Gastroesophageal sphincter (tissue), 4 donors: ENCODE data around the gene SESN3. TPM values are rescaled to one million over a fixed set of nuclear protein-coding genes. Genes with fewer than 3 reads are reported as not detected.

Experiments
- ATAC-seq: fragments of 150-250 bp; one replicate; pipeline ENCODE4 v1.9.1; 2016; ENCODE audit warnings: mild to moderate bottlenecking, moderate library complexity
- H3K27ac ChIP-seq, 4 donors: fragments of 200-600 bp; sonication (generic) in 3 of 4; 1 replicate in 3 of 4; 2 replicates in 1 of 4; pipeline ENCODE4 v1.5.1; 2016 to 2019
- H3K27me3 ChIP-seq: fragments of 200-600 bp; sonication (generic); one replicate; pipeline ENCODE4 v1.5.1; 2019
- H3K36me3 ChIP-seq, 2 donors: fragments of 200-600 bp; sonication (generic); one replicate each; pipeline ENCODE4 v1.5.1; 2019; ENCODE audit warnings: control low read depth in 1 of 2
- H3K4me1 ChIP-seq, 3 donors: fragments of 200-600 bp; sonication (generic); 1 replicate in 2 of 3; 2 replicates in 1 of 3; pipeline ENCODE4 v1.5.1; 2016 to 2019; ENCODE audit warnings: control low read depth in 2 of 3
- H3K4me3 ChIP-seq, 2 donors: fragments of 200-600 bp; sonication (generic); one replicate each; pipeline ENCODE4 v1.5.1; 2019; ENCODE audit warnings: mild to moderate bottlenecking in 1 of 2, moderate library complexity in 1 of 2
- H3K9me3 ChIP-seq, 3 donors: fragments of 200-600 bp; sonication (generic); one replicate each; pipeline ENCODE4 v1.5.1; 2017 to 2019; ENCODE audit warnings: control low read depth in 2 of 3
- CTCF ChIP-seq, 4 experiments: fragments of 200-600 bp in 2 of 4; fragments of 450-650 bp in 2 of 4; sonication (generic) in 1 of 4; IDR thresholded peaks; one replicate each; pipeline ENCODE4 v1.5.1; 2017 to 2019; ENCODE audit warnings: antibody characterized with exemption in 4 of 4, mild to moderate bottlenecking in 2 of 4, moderate library complexity in 2 of 4
- EP300 ChIP-seq: sonication (generic); formaldehyde crosslinking; IDR thresholded peaks from one replicate; pipeline ENCODE4 v1.6.1; 2017; ENCODE audit warnings: antibody characterized with exemption, mild to moderate bottlenecking
- POLR2A ChIP-seq, 2 donors: fragments of 450-650 bp; IDR thresholded peaks; one replicate each; pipeline ENCODE4 v1.6.1; 2017; ENCODE audit warnings: antibody characterized with exemption in 2 of 2, mild to moderate bottlenecking in 2 of 2, moderate library complexity in 1 of 2
- POLR2AphosphoS5 ChIP-seq: sonication (generic); formaldehyde crosslinking; IDR thresholded peaks from one replicate; pipeline ENCODE4 v1.6.1; 2017; ENCODE audit warnings: antibody characterized with exemption
- WGBS, 2 donors: methylation state at CpG; one replicate each; pipeline ENCODE4 v1.1.5; 2018; ENCODE audit warnings: low coverage in 1 of 2; 5-methylcytosine and 5-hydroxymethylcytosine counted together
- total RNA-seq, 4 donors: library from RNA; depleted of rRNA; stranded (reverse); fragments of >200 nt; gene quantifications; one replicate each; pipeline ENCODE4 v1.1.0, GENCODE V29; 2016

Gene SESN3
- total RNA-seq, 4 donors from 2014 or later, result 24.5 to 32.8 (median 28.8) TPM

GRCh38 chr11:95145430-95146060 lies 85.5 kb downstream of the SESN3 start:
- peaks cover 0 to 37% (median 0%) of the 10 kb centered on the region in 3 donors for H3K4me1 ChIP-seq
- ATAC-seq, result no peak
- 87 to 96% methylated on average over 3 to 4 of the region's 4 CpGs for WGBS, 2 donors
- no peaks in the 10 kb centered on the region for H3K27me3 ChIP-seq
- TF ChIP-seq POLR2A (IDR thresholded peaks at IDR 0.05), result no peak
- TF ChIP-seq EP300, result no peak
- TF ChIP-seq POLR2AphosphoS5, result no peak
- TF ChIP-seq CTCF (IDR thresholded peaks at IDR 0.05), result no peak
- H3K9me3 ChIP-seq, result no peaks in the 10 kb centered on the region
- no peak overlapping the region for H3K27ac ChIP-seq
- no peaks in the 10 kb centered on the region for H3K36me3 ChIP-seq
- no peak overlapping the region for H3K4me3 ChIP-seq

GRCh38 chr11:95144313-95145235 lies 86.4 kb downstream of the SESN3 start:
- Histone ChIP-seq H3K36me3 (no peaks in the 10 kb centered on the region), H3K4me3 (no peak overlapping the region), H3K9me3 (no peaks in the 10 kb centered on the region), H3K27me3 (no peaks in the 10 kb centered on the region), H3K27ac (no peak overlapping the region), H3K4me1 (peaks cover 0 to 27% (median 0%) of the 10 kb centered on the region in 3 donors)
- no peak for ATAC-seq
- no peak for TF ChIP-seq POLR2AphosphoS5
- no peak for TF ChIP-seq POLR2A (IDR thresholded peaks at IDR 0.05)
- no peak for TF ChIP-seq EP300
- TF ChIP-seq CTCF (IDR thresholded peaks at IDR 0.05), result no peak
- 85 to 93% methylated on average over 2 to 6 of the region's 7 CpGs for WGBS, 2 donors

- Histone ChIP-seq H3K4me1 (peaks cover 0 to 15% (median 0%) of the 10 kb centered on the region in 3 donors), H3K4me3 (no peak overlapping the region), H3K27me3 (no peaks in the 10 kb centered on the region), H3K27ac (no peak overlapping the region), H3K36me3 (no peaks in the 10 kb centered on the region), H3K9me3 (no peaks in the 10 kb centered on the region)
- TF ChIP-seq CTCF (IDR thresholded peaks at IDR 0.05) (no peak), EP300 (no peak), POLR2A (IDR thresholded peaks at IDR 0.05) (no peak), POLR2AphosphoS5 (no peak)
- ATAC-seq, result no peak
- 76 to 85% methylated on average over 4 to 6 of the region's 6 CpGs for WGBS, 2 donors
Measured at GRCh38 chr11:95143106-95143681, 87.8 kb downstream of the SESN3 start.

- Histone ChIP-seq H3K4me3 (no peak overlapping the region), H3K27ac (no peak overlapping the region), H3K4me1 (peaks cover 0 to 7% (median 0%) of the 10 kb centered on the region in 3 donors), H3K27me3 (no peaks in the 10 kb centered on the region), H3K36me3 (no peaks in the 10 kb centered on the region), H3K9me3 (no peaks in the 10 kb centered on the region)
- WGBS, 2 donors, result 92 to 100% methylated on average over 1 of the region's 2 CpGs
- no peak for ATAC-seq
- TF ChIP-seq EP300, result no peak
- TF ChIP-seq CTCF (IDR thresholded peaks at IDR 0.05), result no peak
- TF ChIP-seq POLR2AphosphoS5, result no peak
- no peak for TF ChIP-seq POLR2A (IDR thresholded peaks at IDR 0.05)
Measured at GRCh38 chr11:95142431-95142830, 88.6 kb downstream of the SESN3 start.
